Omental fat pad (tissue), 4 donors: ENCODE measurements around the gene UCK1. TPM values are rescaled to one million over a fixed set of nuclear protein-coding genes. Genes with fewer than 3 reads are reported as not detected.

Source experiments
- ATAC-seq: fragments of 150-250 bp; one replicate; pipeline ENCODE4 v1.9.1; 2016; ENCODE audit warnings: mild to moderate bottlenecking, moderate library complexity; ENCODE audit not compliant: low FRiP score
- DNase-seq: peaks from one replicate; pipeline ENCODE4 v3.0.0-alpha.2; 2019; ENCODE audit warnings: low spot score
- small RNA-seq: library from RNA; depleted of rRNA; stranded (forward); fragments of <200 nt; gene quantifications from one replicate; pipeline ENCODE3, GENCODE V24; 2016
- total RNA-seq, 4 donors: library from RNA; depleted of rRNA; stranded (reverse); fragments of >200 nt; gene quantifications; one replicate each; pipeline ENCODE4 v1.1.0, GENCODE V29; 2016
- TF ChIP-seq, protein P1 (sequence below), 3 donors: fragments of 450-650 bp; IDR thresholded peaks; one replicate each; pipeline ENCODE4 v1.5.1; 2016 to 2017; ENCODE audit warnings: antibody characterized with exemption in 3 of 3, mild to moderate bottlenecking in 3 of 3, moderate library complexity in 2 of 3

UCK1 gene
- total RNA-seq, 4 donors from 2014 or later, result 25.0 to 38.5 (median 32.7) TPM

DNA sequence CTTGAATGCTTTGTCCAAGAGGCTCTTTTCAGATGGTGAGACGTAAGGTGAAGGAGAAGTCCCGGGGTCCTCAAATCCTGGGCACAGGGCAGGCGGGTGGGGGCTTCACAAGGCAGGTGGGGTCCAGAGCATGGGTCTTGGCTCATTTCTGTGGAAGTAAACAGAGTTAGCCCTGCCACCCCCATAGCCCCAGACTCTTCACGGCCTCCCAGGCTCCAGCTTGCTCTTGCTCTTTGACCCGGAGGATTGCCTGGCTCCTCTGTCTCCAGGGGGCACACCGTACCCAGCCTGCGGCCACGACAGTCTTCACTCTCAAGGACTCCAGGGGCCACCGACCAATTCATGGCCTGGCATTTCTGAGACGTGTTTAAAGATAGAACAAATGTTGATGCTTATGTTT lies 57.2 kb downstream of the UCK1 start:
- ATAC-seq (no peak), DNase-seq (no peak)
- TF ChIP-seq, protein P1, sequence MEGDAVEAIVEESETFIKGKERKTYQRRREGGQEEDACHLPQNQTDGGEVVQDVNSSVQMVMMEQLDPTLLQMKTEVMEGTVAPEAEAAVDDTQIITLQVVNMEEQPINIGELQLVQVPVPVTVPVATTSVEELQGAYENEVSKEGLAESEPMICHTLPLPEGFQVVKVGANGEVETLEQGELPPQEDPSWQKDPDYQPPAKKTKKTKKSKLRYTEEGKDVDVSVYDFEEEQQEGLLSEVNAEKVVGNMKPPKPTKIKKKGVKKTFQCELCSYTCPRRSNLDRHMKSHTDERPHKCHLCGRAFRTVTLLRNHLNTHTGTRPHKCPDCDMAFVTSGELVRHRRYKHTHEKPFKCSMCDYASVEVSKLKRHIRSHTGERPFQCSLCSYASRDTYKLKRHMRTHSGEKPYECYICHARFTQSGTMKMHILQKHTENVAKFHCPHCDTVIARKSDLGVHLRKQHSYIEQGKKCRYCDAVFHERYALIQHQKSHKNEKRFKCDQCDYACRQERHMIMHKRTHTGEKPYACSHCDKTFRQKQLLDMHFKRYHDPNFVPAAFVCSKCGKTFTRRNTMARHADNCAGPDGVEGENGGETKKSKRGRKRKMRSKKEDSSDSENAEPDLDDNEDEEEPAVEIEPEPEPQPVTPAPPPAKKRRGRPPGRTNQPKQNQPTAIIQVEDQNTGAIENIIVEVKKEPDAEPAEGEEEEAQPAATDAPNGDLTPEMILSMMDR (IDR thresholded peaks at IDR 0.05), result no peak

Small RNA genes within 50 kb of the gene (small RNA-seq; reads per million reads assigned to genes)
- gene SNORD62A (not detected), gene SNORD62B (not detected)

Other genes with a start within 250 kb of the UCK1 start
- gene PLPP7, start 241.5 kb downstream of the UCK1 start, total RNA-seq, result 10 to 100 TPM in 1 of 4 donors, 1 to 10 TPM in 3; 3.8 to 14.0 (median 6.5) TPM
- gene PRRC2B, start 137.2 kb downstream of the UCK1 start, total RNA-seq, result 100 to 1,000 TPM in 2 of 4 donors, 10 to 100 TPM in 2; 80.7 to 126 (median 100) TPM
- gene POMT1, start 28.3 kb downstream of the UCK1 start, total RNA-seq, result 10 to 100 TPM; 18.7 to 23.5 (median 19.7) TPM
- not detected for gene PRRT1B, start 14.3 kb upstream of the UCK1 start, total RNA-seq
- 10 to 100 TPM; 37.5 to 89.0 (median 62.8) TPM for gene RAPGEF1, start 208.8 kb upstream of the UCK1 start, total RNA-seq